ENCODE results near the gene ADGRD2. TPM values are rescaled to one million over a fixed set of nuclear protein-coding genes. Genes with fewer than 3 reads are reported as not detected.

Gene ADGRD2
- total and polyA plus RNA-seq, 2 of the 13 experiments (the other 11 are each of a cell fraction or from before 2014, with no cell fraction given): not detected

GRCh38 chr9:124511891-124512805 lies 61.9 kb downstream of the ADGRD2 start (continued):
- TF ChIP-seq NFKB2 (CRISPR knock-in tag; IDR thresholded peaks at IDR 0.05; ENCODE audit: borderline replicate concordance) (peak; percentile 79; the same call in 1 of the 2 replicates), PTBP1 (IDR thresholded peaks at IDR 0.05; ENCODE audit: low read depth, low read length, poor library complexity, severe bottlenecking) (no peak), REPIN1 (CRISPR knock-in tag; IDR thresholded peaks at IDR 0.05; ENCODE audit: borderline replicate concordance, low read depth) (0 out of 2 replicates have a peak, but pooled peaks have one; percentile 42), MXI1 (IDR thresholded peaks at IDR 0.05; ENCODE audit: borderline replicate concordance, low read depth, low read length) (no peak), DZIP1 (CRISPR knock-in tag; IDR thresholded peaks at IDR 0.05) (no peak), DDIT3 (CRISPR knock-in tag; IDR thresholded peaks at IDR 0.05) (no peak), ZNF776 (CRISPR knock-in tag; IDR thresholded peaks at IDR 0.05) (no peak), TERF1 (CRISPR knock-in tag; IDR thresholded peaks at IDR 0.05) (no peak), ZNF441 (CRISPR knock-in tag; IDR thresholded peaks at IDR 0.05; ENCODE audit: borderline replicate concordance) (no peak), ZNF263 (CRISPR knock-in tag; IDR thresholded peaks at IDR 0.05) (no peak), ARNTL (CRISPR knock-in tag; IDR thresholded peaks at IDR 0.05) (no peak), PRPF4 (IDR thresholded peaks at IDR 0.05; ENCODE audit: low read depth, low read length, poor library complexity, severe bottlenecking) (no peak), ZNF121 (CRISPR knock-in tag; IDR thresholded peaks at IDR 0.05) (no peak), POGZ (CRISPR knock-in tag; IDR thresholded peaks at IDR 0.05) (peak; percentile 73), HNF1A (IDR thresholded peaks at IDR 0.05; ENCODE audit: low read depth) (no peak), HNF1A (CRISPR knock-in tag; IDR thresholded peaks at IDR 0.05; ENCODE audit: borderline replicate concordance) (peak; percentile 53; the same call in 1 of the 2 replicates), ZNF605 (CRISPR knock-in tag; IDR thresholded peaks at IDR 0.05) (peak; percentile 87), BCL6 (CRISPR knock-in tag; IDR thresholded peaks at IDR 0.05) (peak; percentile 68), ZNF747 (CRISPR knock-in tag; IDR thresholded peaks at IDR 0.05; ENCODE audit: borderline replicate concordance) (no peak; the same call in 1 of the 2 replicates)

All from HepG2 (cell line).